ENCODE results near the gene KRT39. TPM values are rescaled to one million over a fixed set of nuclear protein-coding genes. Genes with fewer than 3 reads are reported as not detected.

Gene KRT39
- total and polyA plus RNA-seq, 2 of the 8 experiments (the other 6 are each of a cell fraction or from before 2014, with no cell fraction given) = not detected

- TF ChIP-seq MAX (IDR thresholded peaks at IDR 0.05) (no peak), JUN (IDR thresholded peaks at IDR 0.05; ENCODE audit: low read depth, low read length) (no peak), SIRT6 (IDR thresholded peaks at IDR 0.05; ENCODE audit: low read length) (no peak), CEBPB (IDR thresholded peaks at IDR 0.05; ENCODE audit: low read depth, low read length) (no peak)
Measured at GRCh38 chr17:41009936-41010335, 43.2 kb upstream of the KRT39 start (continued).
